BJ (cell line): ENCODE measurements around the gene DBN1. TPM values are rescaled to one million over a fixed set of nuclear protein-coding genes. Genes with fewer than 3 reads are reported as not detected.

Experiments
- CTCF ChIA-PET: fragments of 350-600 bp; formaldehyde crosslinking; extraction: SDS; loops from one replicate; lab custom pipeline; 2021; ENCODE audit warnings: antibody characterized with exemption, inconsistent platforms; lab: Yijun Ruan, JAX
- POLR2A ChIA-PET: fragments of 300-600 bp; sonication (Branson Sonifier 250); formaldehyde crosslinking; extraction: SDS; loops from one replicate; lab custom pipeline; 2021; ENCODE audit warnings: antibody characterized with exemption; lab: Charles Lee
- DNase-seq: peaks from one replicate; pipeline ENCODE4 v3.0.0-alpha.2; 2011; ENCODE audit warnings: low read depth
- H3K27me3 ChIP-seq: 2 replicates; pipeline ENCODE4 v1.6.0; 2011; ENCODE audit warnings: low read length; ENCODE audit not compliant: control insufficient read depth, insufficient read depth
- H3K36me3 ChIP-seq: 2 replicates; pipeline ENCODE4 v1.5.1; 2011; ENCODE audit warnings: low read length; ENCODE audit not compliant: control insufficient read depth, insufficient read depth
- H3K4me3 ChIP-seq: 2 replicates; pipeline ENCODE4 v1.5.1; 2011; ENCODE audit warnings: low read depth, mild to moderate bottlenecking, control low read depth, low read length
- CTCF ChIP-seq: IDR thresholded peaks from 2 replicates; pipeline ENCODE4 v1.5.1; 2011; ENCODE audit warnings: low read depth, mild to moderate bottlenecking, control low read depth, inconsistent platforms, low read length, moderate library complexity; ENCODE audit not compliant: insufficient read depth
- polyA plus RNA-seq: library from polyadenylated mRNA; depleted of rRNA; stranded (reverse); fragments of >200 nt; gene quantifications from 2 replicates; pipeline ENCODE4 v1.2.3, GENCODE V29; 2011

The DBN1 gene
- polyA plus RNA-seq, 1 experiment = 176 TPM

GRCh38 chr5:177471610-177472356 lies 1.7 kb downstream of the DBN1 start:
- CTCF ChIA-PET = interaction anchor here (0.7 to 6.3 kb wide), 8 partner anchors 12 to 82 kb away, joined by 3 to 35 read pairs (median 7); no protein-coding TSS in a partner anchor
- Histone ChIP-seq H3K4me3 (peak overlapping the region; percentile 54), H3K27me3 (no peaks in the 10 kb centered on the region), H3K36me3 (peaks cover 19% of the 10 kb centered on the region)
- DNase-seq = no peak
- POLR2A ChIA-PET = interaction anchor here (1.5 kb wide), 1 partner anchor 23 kb away, joined by 6 read pairs; no protein-coding TSS in a partner anchor
- no peak for TF ChIP-seq CTCF

GRCh38 chr5:177470759-177471536 lies 2.5 kb downstream of the DBN1 start:
- H3K36me3 ChIP-seq = peaks cover 27% of the 10 kb centered on the region
- no peak for DNase-seq
- ChIA-PET CTCF (interaction anchor here (1.0 to 6.3 kb wide), 8 partner anchors 11 to 67 kb away, joined by 3 to 35 read pairs (median 12); no protein-coding TSS in a partner anchor), POLR2A (interaction anchor here (1.5 kb wide), 1 partner anchor 24 kb away, joined by 6 read pairs; no protein-coding TSS in a partner anchor)
- no peak overlapping the region for H3K4me3 ChIP-seq
- TF ChIP-seq CTCF = no peak
- no peaks in the 10 kb centered on the region for H3K27me3 ChIP-seq

GRCh38 chr5:177469750-177470525 lies 3.5 kb downstream of the DBN1 start:
- no peak for TF ChIP-seq CTCF
- peaks cover 27% of the 10 kb centered on the region for H3K36me3 ChIP-seq
- CTCF ChIA-PET = interaction anchor here (1.0 to 6.3 kb wide), 6 partner anchors 12 to 32 kb away, joined by 3 to 35 read pairs (median 12); no protein-coding TSS in a partner anchor
- H3K27me3 ChIP-seq = no peaks in the 10 kb centered on the region
- no peak for DNase-seq
- POLR2A ChIA-PET = interaction anchor here (0.7 kb wide), 1 partner anchor 321 kb away, joined by 3 read pairs; no protein-coding TSS in a partner anchor
- H3K4me3 ChIP-seq = no peak overlapping the region

GRCh38 chr5:177468685-177469628 lies 4.5 kb downstream of the DBN1 start:
- peak; percentile 51 for DNase-seq
- POLR2A ChIA-PET = interaction anchor here (0.5 to 0.7 kb wide), 2 partner anchors 12 to 320 kb away, joined by 3 read pairs; no protein-coding TSS in a partner anchor
- CTCF ChIA-PET = interaction anchor here (0.9 to 6.3 kb wide), 7 partner anchors 9 to 77 kb away, joined by 3 to 35 read pairs (median 4); no protein-coding TSS in a partner anchor

More at GRCh38 chr5:177468685-177469628, 4.5 kb downstream of the DBN1 start:
- H3K27me3 ChIP-seq = no peaks in the 10 kb centered on the region
- H3K4me3 ChIP-seq = no peak overlapping the region
- peaks cover 27% of the 10 kb centered on the region for H3K36me3 ChIP-seq
- TF ChIP-seq CTCF = no peak
